Esophagus muscularis mucosa (tissue), 4 donors: Measurements from ENCODE around the gene VWA7.

ENCODE experiments used
- CTCF ChIP-seq, 3 experiments: fragments of 200-600 bp in 2 of 3; fragments of 450-650 bp in 1 of 3; sonication (generic) in 2 of 3; IDR thresholded peaks; one replicate each; pipeline ENCODE4 v1.5.1; 2017 to 2019; ENCODE audit warnings: antibody characterized with exemption in 3 of 3, mild to moderate bottlenecking in 2 of 3, moderate library complexity in 1 of 3
- EP300 ChIP-seq: sonication (generic); formaldehyde crosslinking; IDR thresholded peaks from one replicate; pipeline ENCODE4 v1.6.1; 2017; ENCODE audit warnings: antibody characterized with exemption
- POLR2A ChIP-seq: fragments of 450-650 bp; IDR thresholded peaks from one replicate; pipeline ENCODE4 v1.6.1; 2017; ENCODE audit warnings: antibody characterized with exemption, moderate library complexity, mild to moderate bottlenecking, low read depth
- POLR2AphosphoS5 ChIP-seq, 2 donors: sonication (generic); formaldehyde crosslinking; IDR thresholded peaks; one replicate each; pipeline ENCODE4 v1.6.1; 2017; ENCODE audit warnings: antibody characterized with exemption in 2 of 2

- no peak for TF ChIP-seq CTCF (IDR thresholded peaks at IDR 0.05)
- peak in 1 of 2 donors; percentile 47 for TF ChIP-seq POLR2AphosphoS5 (IDR thresholded peaks at IDR 0.05)
- TF ChIP-seq POLR2A, result no peak
- TF ChIP-seq EP300, result no peak
These were observed 17.3 kb upstream of the VWA7 start for GRCh38 chr6:31794294-31794865.
